Renal pelvis (tissue), 4 donors: ENCODE measurements around the gene SPIB. TPM values are rescaled to one million over a fixed set of nuclear protein-coding genes. Genes with fewer than 3 reads are reported as not detected.
"Not testable (repeated sequence)": the region's sequence is repeated elsewhere in the genome, so short reads cannot be mapped to it uniquely, and the experiment has no call there.

Source experiments
- DNase-seq: peaks from one replicate; pipeline ENCODE4 v3.0.0-alpha.2; 2013
- polyA plus RNA-seq, 3 donors: library from polyadenylated mRNA; unstranded; fragments of 120-200 nt; gene quantifications; one replicate each; pipeline ENCODE4 v1.2.1, GENCODE V29; 2013; ENCODE audit not compliant: insufficient read length in 3 of 3

Gene SPIB
- polyA plus RNA-seq, 3 donors = 1.3 to 2.1 (median 1.3) TPM

DNA sequence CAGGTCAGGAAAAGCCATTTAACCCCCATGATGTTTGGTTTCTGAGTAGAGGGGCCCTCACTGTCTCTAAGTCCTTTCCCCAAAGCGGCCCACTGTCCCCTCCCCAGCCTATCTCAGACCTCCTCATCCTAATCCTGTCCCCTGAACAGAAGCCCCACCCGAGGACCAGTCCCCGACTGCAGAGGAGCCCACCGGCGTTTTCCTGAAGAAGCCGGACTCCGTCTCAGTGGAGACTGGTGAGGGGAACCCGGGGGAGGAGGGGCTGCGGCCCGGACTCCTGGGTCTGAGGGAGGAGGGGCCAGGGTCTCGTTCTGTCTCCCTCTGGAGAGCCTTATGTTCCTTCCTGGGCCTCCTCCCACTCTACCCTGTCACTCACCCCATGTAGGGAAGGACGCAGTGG is 16.9 kb downstream of the SPIB start:
- no peak for DNase-seq

- DNase-seq = no peak
These were observed 19.2 kb downstream of the SPIB start for GRCh38 chr19:50437862-50438449.

- not testable (repeated sequence) for DNase-seq
These were observed 20.4 kb downstream of the SPIB start for GRCh38 chr19:50439130-50439529.

- DNase-seq = no peak
These were observed 25.3 kb downstream of the SPIB start for GRCh38 chr19:50444059-50444458.

GRCh38 chr19:50447053-50447452 is 28.3 kb downstream of the SPIB start:
- no peak for DNase-seq

DNA sequence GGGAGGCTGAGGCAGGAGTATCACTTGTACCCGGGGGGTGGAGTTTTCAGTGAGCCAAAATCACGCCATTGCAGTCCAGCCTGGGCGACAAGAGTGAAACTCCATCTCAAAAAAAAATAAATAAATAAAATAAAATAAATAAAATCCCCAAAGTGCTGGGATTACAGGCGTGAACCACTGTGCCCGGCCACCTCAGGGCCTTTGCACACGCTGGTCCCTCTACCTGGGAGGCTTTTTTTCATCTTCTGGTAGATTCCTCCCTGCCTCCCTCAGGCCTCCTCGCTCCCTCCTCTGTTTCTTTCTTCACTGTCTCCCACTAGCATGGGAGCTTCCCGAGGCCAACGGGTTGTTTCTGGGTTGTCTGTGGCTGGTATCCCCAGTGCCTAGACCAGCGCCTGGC is 29.0 kb downstream of the SPIB start:
- DNase-seq = no peak

DNA sequence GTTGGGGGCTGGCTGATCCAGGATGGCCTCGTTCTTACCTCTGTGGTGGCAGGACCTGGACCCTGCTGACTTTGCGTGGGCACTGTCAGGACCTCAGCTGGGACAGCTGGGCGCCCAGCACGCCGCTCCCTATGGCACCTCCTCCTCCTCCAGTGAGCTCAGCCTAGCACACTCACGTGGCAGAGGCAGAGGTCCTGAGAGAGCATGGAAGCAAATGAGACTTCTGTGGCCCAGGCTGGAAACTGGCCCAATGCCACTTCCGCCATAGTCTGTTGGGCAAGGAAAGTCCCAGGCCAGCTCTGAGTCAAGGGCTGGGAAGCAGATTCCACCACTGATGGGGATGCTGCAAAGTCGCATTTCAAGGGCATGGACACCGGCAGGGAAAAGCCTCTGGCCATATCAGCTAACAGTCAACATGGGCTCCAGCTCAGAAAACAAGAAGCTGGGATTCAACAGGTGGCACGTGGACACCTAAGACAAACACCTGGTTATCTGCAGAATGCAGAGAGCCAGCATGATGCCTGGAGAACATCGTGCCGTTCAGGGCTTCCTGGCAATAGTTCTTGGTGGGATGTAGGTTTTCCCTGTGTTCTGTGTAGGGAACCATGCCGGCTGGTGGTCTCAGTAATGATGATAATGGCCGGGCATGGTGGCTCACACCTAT is 30.6 kb downstream of the SPIB start:
- no peak for DNase-seq

DNA sequence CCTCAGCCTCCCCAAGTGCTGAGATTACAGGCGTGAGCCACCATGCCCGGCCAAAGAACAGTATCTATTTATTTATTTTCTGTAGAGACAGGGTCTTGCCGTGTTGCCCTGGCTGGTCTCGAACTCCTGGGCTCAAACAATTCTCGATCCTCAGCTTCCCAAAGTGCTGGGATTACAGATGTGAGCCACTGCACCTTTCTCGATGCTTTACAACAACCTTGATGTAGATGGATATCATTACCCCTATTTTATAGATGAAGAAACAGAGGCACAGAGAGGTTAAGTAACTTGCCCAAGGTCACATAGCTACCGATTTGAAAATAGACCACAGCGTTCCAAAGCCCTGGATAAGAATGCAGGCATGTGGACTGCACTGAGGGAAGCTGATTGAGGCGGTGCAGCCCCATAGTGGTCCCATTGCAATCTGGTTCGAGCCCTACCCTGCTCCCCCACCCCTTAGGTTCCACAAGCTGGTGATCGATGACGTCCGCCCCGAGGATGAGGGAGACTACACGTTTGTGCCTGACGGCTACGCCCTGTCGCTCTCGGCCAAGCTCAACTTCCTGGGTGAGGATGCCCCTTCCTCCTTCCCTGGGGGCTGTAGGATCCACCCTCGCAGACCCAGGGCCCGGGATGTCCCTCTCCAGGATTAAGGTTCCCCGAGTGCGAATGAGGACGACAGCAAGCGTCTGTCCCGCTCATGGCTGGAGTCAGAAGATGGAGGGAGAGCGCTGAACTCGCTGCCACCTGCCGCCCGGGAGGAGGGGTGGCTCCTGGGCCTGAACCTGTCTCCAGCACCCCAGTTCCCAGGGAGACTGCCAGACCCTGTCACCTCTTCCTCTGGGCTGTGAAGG is 31.9 kb downstream of the SPIB start:
- no peak for DNase-seq

DNA sequence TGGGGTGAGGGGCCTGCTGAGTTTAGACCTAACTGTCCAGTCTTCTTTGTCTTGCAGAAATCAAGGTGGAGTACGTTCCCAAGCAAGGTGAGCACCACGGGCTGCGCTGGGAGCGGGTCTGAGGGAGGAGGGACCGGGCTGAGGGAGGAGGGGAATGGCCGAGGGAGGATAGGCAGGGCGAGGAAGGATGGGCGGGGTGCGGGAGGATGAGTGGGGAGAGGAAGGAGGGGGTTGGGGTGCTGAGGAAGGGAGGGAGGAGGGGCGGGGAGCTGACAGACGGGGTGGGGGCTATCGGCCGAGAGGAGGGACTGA is 32.4 kb downstream of the SPIB start:
- DNase-seq = no peak

GRCh38 chr19:50453243-50453642 is 34.5 kb downstream of the SPIB start:
- DNase-seq = no peak

DNA sequence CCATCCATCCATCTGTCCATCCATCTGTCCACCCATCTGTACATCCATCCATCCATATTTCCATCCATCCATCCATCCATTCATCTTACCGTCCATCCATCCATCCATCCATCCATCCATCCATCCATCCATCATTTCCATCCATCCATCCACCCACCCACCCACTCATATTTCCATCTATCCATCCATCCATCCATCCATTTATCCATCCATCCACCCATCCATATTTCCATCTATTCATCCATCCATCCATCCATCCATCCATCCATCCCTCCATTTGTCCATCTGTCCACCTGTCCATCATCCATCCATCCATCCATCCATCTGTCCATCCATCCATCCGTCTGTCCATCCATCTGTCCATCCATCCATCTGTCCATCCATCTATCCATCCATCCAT is 37.3 kb downstream of the SPIB start:
- no peak for DNase-seq

GRCh38 chr19:50457300-50457699 is 38.6 kb downstream of the SPIB start:
- no peak for DNase-seq

DNA sequence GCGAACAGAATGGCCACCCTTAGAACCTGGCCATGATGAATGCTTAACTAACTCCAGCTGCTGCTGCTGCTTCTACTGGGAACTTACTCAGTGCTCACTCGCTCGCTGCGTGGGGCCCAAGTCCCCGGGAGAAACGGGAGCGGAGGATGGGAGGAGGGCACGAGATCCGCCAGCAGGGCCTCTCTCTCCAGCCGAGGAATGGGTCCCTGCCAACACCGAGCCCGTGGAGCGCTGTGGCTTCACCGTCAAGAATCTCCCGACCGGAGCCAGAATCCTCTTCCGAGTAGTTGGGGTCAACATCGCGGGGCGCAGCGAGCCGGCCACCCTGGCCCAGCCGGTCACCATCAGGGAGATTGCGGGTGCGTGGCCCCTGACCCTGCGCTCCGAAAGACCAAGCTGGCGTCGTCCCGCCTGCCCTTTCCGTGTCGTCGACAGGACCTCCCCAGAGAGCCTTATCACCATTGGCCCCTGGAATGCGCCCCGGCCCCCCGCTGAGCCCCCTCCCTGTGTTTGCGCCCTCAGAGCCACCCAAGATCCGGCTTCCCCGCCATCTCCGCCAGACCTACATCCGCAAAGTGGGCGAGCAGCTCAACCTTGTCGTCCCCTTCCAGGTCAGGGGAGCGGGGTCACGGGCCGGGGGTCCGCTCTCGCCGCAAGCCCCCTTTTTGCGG is 39.8 kb downstream of the SPIB start:
- no peak for DNase-seq

DNA sequence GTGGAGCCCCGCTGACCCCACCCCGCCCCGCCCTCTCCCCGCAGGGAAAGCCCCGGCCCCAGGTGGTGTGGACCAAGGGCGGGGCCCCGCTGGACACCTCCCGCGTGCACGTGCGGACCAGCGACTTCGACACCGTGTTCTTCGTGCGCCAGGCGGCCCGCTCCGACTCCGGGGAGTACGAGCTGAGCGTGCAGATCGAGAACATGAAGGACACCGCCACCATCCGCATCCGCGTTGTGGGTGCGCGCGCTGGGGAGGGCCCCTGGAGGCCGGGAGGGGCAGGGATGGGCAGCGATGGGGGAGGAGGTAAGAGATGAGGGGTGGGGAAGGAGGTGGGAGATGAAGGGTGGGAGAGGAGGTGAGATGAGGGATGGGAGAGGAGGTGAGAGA is 40.3 kb downstream of the SPIB start:
- DNase-seq = no peak

DNA sequence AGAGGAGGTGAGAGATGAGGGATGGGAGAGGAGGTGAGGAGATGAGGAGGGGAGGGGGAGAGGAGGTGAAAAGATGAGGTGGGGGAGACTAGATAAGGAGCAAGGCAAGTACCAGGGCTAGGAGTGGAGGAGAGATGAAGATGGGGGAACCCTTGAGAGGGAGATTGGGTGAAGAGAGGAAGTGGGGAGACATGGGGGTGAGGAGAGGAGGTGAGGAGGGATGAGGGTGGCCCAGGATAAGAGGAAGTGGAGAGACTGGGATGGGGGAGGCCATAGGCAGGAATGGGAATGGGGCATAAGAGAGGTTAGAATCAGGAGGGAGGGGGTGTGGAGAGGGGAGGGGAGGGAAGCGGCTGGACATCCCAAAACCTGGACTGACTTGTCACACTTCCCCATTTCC is 40.9 kb downstream of the SPIB start:
- no peak for DNase-seq

GRCh38 chr19:50460161-50460765 is 41.5 kb downstream of the SPIB start:
- peak; percentile 56 for DNase-seq

DNA sequence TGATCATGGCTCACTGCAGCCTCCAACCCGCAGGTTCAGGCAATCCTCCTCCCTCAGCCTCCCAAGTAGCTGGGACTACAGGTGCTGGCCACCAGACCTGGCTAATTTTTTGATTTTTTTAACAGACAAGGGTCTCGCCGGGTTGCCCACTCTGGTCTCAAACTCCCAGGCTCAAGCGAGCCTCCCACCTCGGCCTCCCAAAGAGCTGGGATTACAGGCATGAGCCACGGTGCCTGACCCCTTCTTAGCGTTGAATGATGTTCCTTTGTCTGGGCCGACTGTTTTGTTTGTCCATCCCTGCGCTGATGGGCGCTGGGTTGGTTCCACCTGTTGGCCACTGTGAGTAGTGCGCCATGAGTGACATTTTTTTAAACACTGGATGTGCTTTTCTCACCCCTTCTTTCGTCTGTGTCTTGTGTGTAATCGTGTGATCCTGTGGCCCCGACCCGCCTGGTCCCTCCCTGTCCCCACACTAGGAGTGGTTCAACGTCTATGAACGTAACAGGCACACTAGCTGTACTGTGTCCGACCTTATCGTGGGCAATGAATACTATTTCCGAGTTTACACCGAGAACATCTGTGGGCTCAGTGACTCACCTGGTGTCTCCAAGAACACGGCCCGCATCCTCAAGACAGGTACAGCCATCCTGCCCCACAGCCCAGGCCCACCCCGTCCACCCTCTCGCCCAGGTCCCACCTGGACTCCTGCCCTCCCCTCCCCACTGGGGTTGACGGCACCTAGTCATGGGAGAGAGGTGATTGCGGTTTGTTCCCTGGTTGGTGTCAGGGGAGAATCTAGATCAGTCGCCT is 42.5 kb downstream of the SPIB start:
- DNase-seq = peak; percentile 57

DNA sequence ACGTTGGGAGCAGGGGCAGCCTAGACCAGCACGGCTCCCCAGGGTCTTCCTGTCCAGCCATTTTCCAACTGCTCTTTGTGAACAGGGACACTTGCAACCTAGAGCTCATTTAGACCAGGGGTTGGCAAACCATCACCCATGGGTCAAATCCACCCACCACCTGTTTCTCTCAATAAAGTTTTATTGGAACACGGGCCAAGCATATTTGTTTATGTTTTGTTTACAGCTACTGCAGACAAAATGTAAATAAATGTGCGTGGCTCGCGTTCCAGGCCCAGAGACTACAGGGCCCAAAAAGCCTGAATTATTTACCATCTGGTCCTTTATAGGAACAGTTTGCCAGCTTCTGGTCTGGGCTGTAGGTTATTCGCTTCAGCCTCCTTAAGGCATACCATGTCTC is 44.2 kb downstream of the SPIB start:
- no peak for DNase-seq

GRCh38 chr19:50464348-50464747 is 45.6 kb downstream of the SPIB start:
- DNase-seq = no peak

DNA sequence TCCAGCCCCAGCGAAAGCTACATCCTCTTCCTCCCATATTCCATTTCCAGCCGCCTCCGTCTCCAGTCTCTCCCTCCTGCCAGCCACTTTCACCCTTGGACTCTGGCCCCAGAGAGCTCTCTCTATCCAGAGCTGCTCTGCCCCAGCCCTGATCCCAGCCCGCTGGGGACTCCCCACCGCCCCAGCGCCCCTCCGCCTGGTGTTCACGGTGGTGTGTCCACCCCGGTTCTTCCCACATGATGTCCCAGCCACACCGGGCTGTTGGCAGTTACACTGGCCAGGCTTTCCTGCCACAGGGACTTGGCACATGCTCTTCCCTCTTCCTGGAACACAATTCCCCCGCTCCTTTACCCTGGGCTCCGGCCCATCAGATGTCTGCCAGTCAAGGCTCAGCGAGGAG is 46.3 kb downstream of the SPIB start:
- no peak for DNase-seq

DNA sequence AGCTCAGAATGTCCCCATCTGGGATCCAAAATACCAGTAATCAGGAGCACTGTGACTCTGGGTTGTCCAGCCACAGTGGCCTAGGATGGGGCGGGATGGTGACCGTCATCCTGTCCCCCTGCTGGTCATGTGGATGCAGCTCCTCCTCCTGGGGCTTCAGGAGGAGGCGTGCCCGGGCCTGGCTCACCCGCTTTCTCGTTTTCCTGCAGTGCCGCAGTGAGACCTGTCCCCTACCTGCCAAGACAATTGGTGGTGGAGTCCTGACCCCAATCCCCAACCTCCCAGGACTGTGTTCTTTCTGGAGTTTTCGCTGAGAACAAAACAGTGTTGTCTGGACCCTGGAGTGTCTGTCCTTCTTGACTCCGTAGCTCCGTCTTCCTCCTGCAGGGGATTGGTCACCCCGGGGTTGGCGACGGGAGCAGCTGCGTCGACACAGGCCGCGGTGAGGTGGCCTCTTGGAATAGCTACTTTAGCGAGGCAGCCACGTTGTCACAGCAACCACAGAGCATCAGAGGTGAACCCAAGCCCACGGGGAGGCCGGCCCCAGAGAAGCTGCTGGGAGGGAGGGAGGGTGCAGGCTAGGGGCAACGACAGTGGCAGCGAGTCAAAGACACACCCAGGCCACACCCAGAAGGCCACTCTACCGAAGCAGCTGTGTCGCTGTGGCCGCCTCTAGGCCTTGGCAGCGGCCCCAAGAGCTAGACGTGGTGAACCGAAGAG is 47.4 kb downstream of the SPIB start:
- DNase-seq = no peak
